Colonic mucosa (tissue), 4 donors: ENCODE data around the gene CDH8. TPM values are rescaled to one million over a fixed set of nuclear protein-coding genes. Genes with fewer than 3 reads are reported as not detected.

Experiments used
- DNase-seq: peaks from one replicate; pipeline ENCODE4 v3.0.0-alpha.2; 2020
- H3K27ac ChIP-seq: fragments of 200-600 bp; one replicate; pipeline ENCODE4 v1.8.0; 2021
- H3K27me3 ChIP-seq: fragments of 200-600 bp; one replicate; pipeline ENCODE4 v1.8.0; 2021
- H3K36me3 ChIP-seq: fragments of 200-600 bp; one replicate; pipeline ENCODE4 v1.8.0; 2021
- H3K4me1 ChIP-seq: fragments of 200-600 bp; one replicate; pipeline ENCODE4 v1.8.0; 2021; ENCODE audit warnings: mild to moderate bottlenecking
- H3K4me3 ChIP-seq: fragments of 200-600 bp; one replicate; pipeline ENCODE4 v1.8.0; 2021
- H3K9ac ChIP-seq, 2 donors: one replicate each; pipeline ENCODE4 v1.7.0; 2013; ENCODE audit warnings: control low read depth in 2 of 2, low read depth in 2 of 2, low read length in 2 of 2
- H3K9me3 ChIP-seq: fragments of 200-600 bp; one replicate; pipeline ENCODE4 v1.8.0; 2021
- intact Hi-C: fragments of 100-400 bp; cut with DNase I; formaldehyde crosslinking; loops from one replicate; pipeline ENCODE4 v1.14.1; 2022
- total RNA-seq, 2 donors: library from RNA; stranded (reverse); fragmentation: NEBNext Ultra II Directional in 1 of 2; extraction: Animal tissue kit (Norgen Biotek cat#: 25700) in 1 of 2; gene quantifications; one replicate each; pipeline ENCODE4 v1.2.1, GENCODE V29; 2021
- TF ChIP-seq, protein P1 (sequence below): fragments of 200-600 bp; IDR thresholded peaks from one replicate; pipeline ENCODE4 v1.8.0; 2022; ENCODE audit warnings: antibody characterized with exemption, mild to moderate bottlenecking
- donor health status: healthy.
- donor health status: DM: no; HTN: no; CAD: no.
- donor health status: DM: no; HTN: no; CAD: no.

Gene CDH8
- total RNA-seq, 2 donors from 2014 or later: 0.13 to 0.69 TPM

- Histone ChIP-seq H3K4me1 (no peaks in the 10 kb centered on the region), H3K9me3 (no peaks in the 10 kb centered on the region), H3K27me3 (no peaks in the 10 kb centered on the region), H3K36me3 (no peaks in the 10 kb centered on the region), H3K4me3 (no peak overlapping the region), H3K9ac (no peak overlapping the region), H3K27ac (no peak overlapping the region)
- no peak for DNase-seq
- TF ChIP-seq, protein P1, sequence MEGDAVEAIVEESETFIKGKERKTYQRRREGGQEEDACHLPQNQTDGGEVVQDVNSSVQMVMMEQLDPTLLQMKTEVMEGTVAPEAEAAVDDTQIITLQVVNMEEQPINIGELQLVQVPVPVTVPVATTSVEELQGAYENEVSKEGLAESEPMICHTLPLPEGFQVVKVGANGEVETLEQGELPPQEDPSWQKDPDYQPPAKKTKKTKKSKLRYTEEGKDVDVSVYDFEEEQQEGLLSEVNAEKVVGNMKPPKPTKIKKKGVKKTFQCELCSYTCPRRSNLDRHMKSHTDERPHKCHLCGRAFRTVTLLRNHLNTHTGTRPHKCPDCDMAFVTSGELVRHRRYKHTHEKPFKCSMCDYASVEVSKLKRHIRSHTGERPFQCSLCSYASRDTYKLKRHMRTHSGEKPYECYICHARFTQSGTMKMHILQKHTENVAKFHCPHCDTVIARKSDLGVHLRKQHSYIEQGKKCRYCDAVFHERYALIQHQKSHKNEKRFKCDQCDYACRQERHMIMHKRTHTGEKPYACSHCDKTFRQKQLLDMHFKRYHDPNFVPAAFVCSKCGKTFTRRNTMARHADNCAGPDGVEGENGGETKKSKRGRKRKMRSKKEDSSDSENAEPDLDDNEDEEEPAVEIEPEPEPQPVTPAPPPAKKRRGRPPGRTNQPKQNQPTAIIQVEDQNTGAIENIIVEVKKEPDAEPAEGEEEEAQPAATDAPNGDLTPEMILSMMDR: no peak
- intact Hi-C loops: no loop called here
Observed at GRCh38 chr16:62029947-62030346, 6.3 kb downstream of the CDH8 start.

DNA sequence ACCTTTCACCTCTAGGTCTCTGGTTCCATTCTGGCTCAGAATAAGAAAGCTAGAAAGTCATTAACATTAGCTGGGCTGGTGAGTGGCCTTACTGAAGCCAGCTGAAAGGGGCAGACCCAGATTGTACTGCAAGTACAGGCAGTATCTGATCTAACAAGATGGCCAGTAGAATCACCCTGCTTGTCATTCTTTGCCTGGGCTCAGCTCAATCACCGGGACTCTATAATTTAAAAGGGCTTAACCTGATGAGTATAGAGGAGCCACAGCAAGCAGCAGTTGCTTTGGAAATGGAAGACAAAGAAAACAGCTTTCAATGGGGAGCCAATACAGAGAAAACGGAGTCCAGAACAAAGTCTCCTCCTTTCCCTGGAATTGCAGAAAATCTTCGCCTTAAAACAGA lies 13.6 kb downstream of the CDH8 start:
- no peaks in the 10 kb centered on the region for H3K9me3 ChIP-seq
- no peak overlapping the region for H3K9ac ChIP-seq
- no peaks in the 10 kb centered on the region for H3K4me1 ChIP-seq
- H3K27ac ChIP-seq: no peak overlapping the region
- no peak overlapping the region for H3K4me3 ChIP-seq
- no peaks in the 10 kb centered on the region for H3K27me3 ChIP-seq
- no peak for DNase-seq
- no peaks in the 10 kb centered on the region for H3K36me3 ChIP-seq
- intact Hi-C loops: no loop called here
- TF ChIP-seq, protein P1: no peak

GRCh38 chr16:62021161-62021581 lies 15.1 kb downstream of the CDH8 start:
- TF ChIP-seq, protein P1: no peak
- no peak overlapping the region for H3K4me3 ChIP-seq
- no peak for DNase-seq
- no peaks in the 10 kb centered on the region for H3K4me1 ChIP-seq
- no peak overlapping the region for H3K9ac ChIP-seq
- no peak overlapping the region for H3K27ac ChIP-seq
- no peaks in the 10 kb centered on the region for H3K9me3 ChIP-seq
- no peaks in the 10 kb centered on the region for H3K36me3 ChIP-seq
- no peaks in the 10 kb centered on the region for H3K27me3 ChIP-seq
- intact Hi-C loops: no loop called here

GRCh38 chr16:62020681-62021080 lies 15.6 kb downstream of the CDH8 start:
- Histone ChIP-seq H3K4me1 (no peaks in the 10 kb centered on the region), H3K27me3 (no peaks in the 10 kb centered on the region), H3K9me3 (no peaks in the 10 kb centered on the region), H3K9ac (no peak overlapping the region), H3K27ac (no peak overlapping the region), H3K36me3 (no peaks in the 10 kb centered on the region), H3K4me3 (no peak overlapping the region)
- intact Hi-C loops: no loop called here
- DNase-seq: no peak
- TF ChIP-seq, protein P1: no peak

DNA sequence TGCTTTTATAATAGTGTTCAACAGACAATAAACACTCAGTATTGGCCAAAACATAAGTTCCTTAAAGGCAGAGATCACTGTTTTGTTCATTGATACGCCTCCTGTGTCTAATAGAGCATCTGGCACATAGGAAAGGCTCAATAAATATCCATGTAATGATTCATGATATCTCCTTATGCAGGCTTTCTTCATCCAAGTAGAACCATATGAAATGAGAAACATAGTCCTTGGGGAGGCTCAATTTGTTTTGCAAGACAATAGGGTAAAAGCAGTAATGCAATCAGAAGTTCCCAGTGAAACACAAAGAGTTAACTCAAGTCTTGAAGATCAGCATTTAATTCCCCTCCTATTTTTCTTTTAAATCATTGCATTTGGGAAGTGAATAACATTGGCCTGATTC lies 16.4 kb downstream of the CDH8 start:
- no peaks in the 10 kb centered on the region for H3K9me3 ChIP-seq
- no peaks in the 10 kb centered on the region for H3K4me1 ChIP-seq
- H3K27me3 ChIP-seq: no peaks in the 10 kb centered on the region
- no peaks in the 10 kb centered on the region for H3K36me3 ChIP-seq
- intact Hi-C loops: no loop called here
- DNase-seq: no peak
- no peak overlapping the region for H3K27ac ChIP-seq
- H3K4me3 ChIP-seq: no peak overlapping the region
- H3K9ac ChIP-seq: no peak overlapping the region
- TF ChIP-seq, protein P1: no peak
